Activated naive CD4-positive, alpha-beta T cell treated with anti-CD3 and anti-CD28 coated beads, Interleukin-2, amount 10 ng/mL, durations not matched to agents 5 hours and 36 hours (primary cell): Measurements from ENCODE around the gene CHMP2B. TPM values are rescaled to one million over a fixed set of nuclear protein-coding genes. Genes with fewer than 3 reads are reported as not detected.

Experiments used
- microRNA-seq: library from miRNA; unstranded; fragments of <30 nt; microRNA quantifications from one replicate; pipeline ENCODE4 v1.2.0, GENCODE V29; 2022; ENCODE audit warnings: borderline microRNAs expressed, borderline replicate concordance
- total RNA-seq, 2 experiments: library from RNA; stranded (reverse); gene quantifications; one replicate each; pipeline ENCODE4 v1.2.3, GENCODE V29; 2021

The CHMP2B gene, protein sequence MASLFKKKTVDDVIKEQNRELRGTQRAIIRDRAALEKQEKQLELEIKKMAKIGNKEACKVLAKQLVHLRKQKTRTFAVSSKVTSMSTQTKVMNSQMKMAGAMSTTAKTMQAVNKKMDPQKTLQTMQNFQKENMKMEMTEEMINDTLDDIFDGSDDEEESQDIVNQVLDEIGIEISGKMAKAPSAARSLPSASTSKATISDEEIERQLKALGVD
- total RNA-seq, result 10 to 100 TPM; 22.5 to 25.1 TPM

DNA sequence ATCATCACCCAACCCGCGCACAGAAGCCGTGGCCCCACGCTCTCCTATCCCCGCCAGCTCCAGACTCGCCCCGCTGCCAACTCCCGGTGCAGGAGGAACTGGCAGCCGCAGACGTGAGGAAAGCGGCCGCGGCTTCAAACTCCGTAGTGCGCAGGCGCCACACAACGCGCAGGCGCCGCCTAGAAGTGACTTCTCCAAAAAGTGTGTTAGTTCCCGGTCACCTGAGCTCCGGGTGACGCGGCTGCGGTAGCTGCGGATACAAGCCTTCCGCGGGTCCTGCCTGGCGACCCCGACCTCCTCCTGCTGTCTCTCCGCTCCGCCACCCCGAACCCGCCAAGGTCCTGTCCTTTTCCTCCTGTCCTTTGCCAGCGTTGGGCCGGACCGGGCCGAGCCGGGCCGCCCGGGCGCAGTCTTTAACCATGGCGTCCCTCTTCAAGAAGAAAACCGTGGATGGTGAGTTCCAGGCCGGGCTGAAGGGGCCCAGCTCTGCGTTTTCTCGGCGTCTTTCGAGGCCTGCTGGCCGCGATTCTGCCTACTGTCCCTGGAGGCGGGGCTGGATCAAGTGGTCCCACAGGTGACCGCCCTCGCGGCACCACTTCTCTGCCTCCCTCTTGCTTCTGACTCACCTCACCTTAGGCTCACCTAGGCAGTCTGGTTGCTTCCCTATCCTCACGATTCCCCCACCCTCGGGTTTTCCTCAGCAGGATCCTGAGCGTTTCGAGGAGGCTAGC is at the start of gene CHMP2B:
TSS of gene CHMP2B (plus strand) at position 206 of the 731 bp plus-strand sequence. CDS start at position 420, 214 bp downstream.

DNA sequence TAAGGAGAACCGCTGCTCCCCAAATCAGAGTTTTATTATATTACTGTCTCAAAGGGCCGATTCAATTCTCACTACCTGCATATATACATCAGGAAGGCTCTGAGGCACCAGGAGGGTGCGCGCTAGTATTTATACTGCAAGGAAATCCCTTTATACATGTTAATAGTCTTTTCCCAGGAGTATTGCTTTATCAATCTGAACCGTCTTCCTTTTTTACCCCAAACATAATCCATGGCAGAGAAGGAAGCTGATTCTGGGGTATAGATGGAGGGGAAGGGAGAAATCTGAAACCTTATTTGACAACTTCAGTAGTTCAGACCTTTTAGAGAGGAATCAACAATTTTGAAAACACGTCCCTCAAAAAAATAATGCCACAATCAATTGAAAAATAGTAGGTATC is 49.4 kb downstream of the CHMP2B start, which contains the start of gene POU1F1:
TSS of gene POU1F1 (minus strand) at position 101 of the 400 bp plus-strand sequence. CDS start 122 bp downstream, outside the sequence.

Small RNA genes within 50 kb of the gene (microRNA-seq; reads per million reads assigned to microRNA genes)
- gene MIR4795, result not detected

Other genes starting within 250 kb of the CHMP2B start
- gene VGLL3, start 236.2 kb upstream of the CHMP2B start, total RNA-seq, result not detected
- gene POU1F1, start 49.3 kb downstream of the CHMP2B start, total RNA-seq, result not detected